ENCODE data around the gene JPH3. TPM values are rescaled to one million over a fixed set of nuclear protein-coding genes. Genes with fewer than 3 reads are reported as not detected.

Gene JPH3
- total RNA-seq, 1 experiment from 2014 or later: 2.6 TPM

Other genes with a start within 250 kb of the JPH3 start
- 11.3 and 12.5 TPM in 2 replicates for gene FBXO31, start 218.7 kb upstream of the JPH3 start, total RNA-seq (2014; rRNA removed; shearing (Covaris generic))
- gene MAP1LC3B, start 210.2 kb upstream of the JPH3 start, total RNA-seq (2014; rRNA removed; shearing (Covaris generic)): 32.2 and 33.3 TPM in 2 replicates
- gene ZCCHC14, start 109.5 kb upstream of the JPH3 start, total RNA-seq (2014; rRNA removed; shearing (Covaris generic)): 6.0 and 7.2 TPM in 2 replicates
- gene KLHDC4, start 163.5 kb downstream of the JPH3 start, total RNA-seq (2014; rRNA removed; shearing (Covaris generic)): 25.3 and 26.4 TPM in 2 replicates